C4-2B (cell line): ENCODE measurements around the gene ADH7.

ENCODE experiments used
- CTCF ChIP-seq: fragments of 450-650 bp; conservative IDR thresholded peaks from 2 replicates; pipeline ENCODE4 v1.5.1; 2017; ENCODE audit warnings: mild to moderate bottlenecking
- ZFX ChIP-seq: fragments of 450-650 bp; IDR thresholded peaks from 2 replicates; pipeline ENCODE4 v1.6.1; 2017

DNA sequence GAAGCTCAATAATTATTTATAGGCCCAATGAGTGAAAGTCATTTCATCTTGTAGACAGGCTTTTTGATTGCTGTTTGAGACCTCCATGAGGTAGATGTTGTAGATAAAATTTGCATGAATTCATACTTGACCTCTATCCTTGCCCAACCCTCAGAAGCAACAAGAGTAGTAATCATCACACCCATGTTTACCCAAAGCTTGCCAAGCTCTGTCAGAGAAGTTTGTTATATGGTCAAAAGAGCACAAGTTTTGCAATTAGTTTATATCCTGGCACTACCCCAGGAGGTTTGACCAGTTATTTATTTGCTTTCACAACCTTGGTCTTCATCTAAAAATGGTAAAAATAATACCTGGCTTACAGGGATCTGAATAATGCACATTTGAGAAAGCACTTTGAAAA lies 20.7 kb downstream of the ADH7 start:
- TF ChIP-seq CTCF: no peak
- no peak for TF ChIP-seq ZFX
